CD4-positive, alpha-beta T cell treated with Interleukin-12 subunit alpha and Interleukin-12 subunit beta, for 1 hour (primary cell): Measurements from ENCODE around the gene NHP2.

Experiments used
- DNase-seq: peaks from one replicate; pipeline ENCODE4 v3.0.0-alpha.2; 2020

The NHP2 gene

GRCh38 chr5:178113141-178113787 lies 40.4 kb downstream of the NHP2 start, which contains the start of gene N4BP3:
TSS of gene N4BP3 (plus strand) at chr5:178113532. CDS start at chr5:178119584, 6,052 bp downstream.
- DNase-seq: peak; percentile 87

- DNase-seq: no peak
Observed at GRCh38 chr5:178112545-178112944, 41.1 kb downstream of the NHP2 start.

GRCh38 chr5:178111925-178112324 lies 41.8 kb downstream of the NHP2 start:
- DNase-seq: no peak

- no peak for DNase-seq
Observed at GRCh38 chr5:178110511-178110910, 43.2 kb downstream of the NHP2 start.

GRCh38 chr5:178108966-178109365 lies 44.7 kb downstream of the NHP2 start:
- DNase-seq: no peak

GRCh38 chr5:178108446-178108845 lies 45.2 kb downstream of the NHP2 start:
- DNase-seq: no peak

- DNase-seq: no peak
Observed at GRCh38 chr5:178107756-178108310, 45.9 kb downstream of the NHP2 start.

GRCh38 chr5:178106556-178107239 lies 47.0 kb downstream of the NHP2 start:
- DNase-seq: no peak

GRCh38 chr5:178106086-178106485 lies 47.6 kb downstream of the NHP2 start:
- no peak for DNase-seq

- DNase-seq: no peak
Observed at GRCh38 chr5:178104492-178104891, 49.2 kb downstream of the NHP2 start.

GRCh38 chr5:178103612-178104011 lies 50.1 kb downstream of the NHP2 start:
- DNase-seq: no peak
